HG03457 (cell line): ENCODE data around the gene EIF3F.
A peak's percentile ranks its signal among the peaks of the same experiment; 100 is the strongest.

Experiments
- ATAC-seq: cut with Tn5 transposase; IDR thresholded peaks from one replicate; pipeline ENCODE4 v1.9.1; 2021; ENCODE audit warnings: moderate number of reproducible peaks; ENCODE audit not compliant: unreplicated experiment

The EIF3F gene

DNA sequence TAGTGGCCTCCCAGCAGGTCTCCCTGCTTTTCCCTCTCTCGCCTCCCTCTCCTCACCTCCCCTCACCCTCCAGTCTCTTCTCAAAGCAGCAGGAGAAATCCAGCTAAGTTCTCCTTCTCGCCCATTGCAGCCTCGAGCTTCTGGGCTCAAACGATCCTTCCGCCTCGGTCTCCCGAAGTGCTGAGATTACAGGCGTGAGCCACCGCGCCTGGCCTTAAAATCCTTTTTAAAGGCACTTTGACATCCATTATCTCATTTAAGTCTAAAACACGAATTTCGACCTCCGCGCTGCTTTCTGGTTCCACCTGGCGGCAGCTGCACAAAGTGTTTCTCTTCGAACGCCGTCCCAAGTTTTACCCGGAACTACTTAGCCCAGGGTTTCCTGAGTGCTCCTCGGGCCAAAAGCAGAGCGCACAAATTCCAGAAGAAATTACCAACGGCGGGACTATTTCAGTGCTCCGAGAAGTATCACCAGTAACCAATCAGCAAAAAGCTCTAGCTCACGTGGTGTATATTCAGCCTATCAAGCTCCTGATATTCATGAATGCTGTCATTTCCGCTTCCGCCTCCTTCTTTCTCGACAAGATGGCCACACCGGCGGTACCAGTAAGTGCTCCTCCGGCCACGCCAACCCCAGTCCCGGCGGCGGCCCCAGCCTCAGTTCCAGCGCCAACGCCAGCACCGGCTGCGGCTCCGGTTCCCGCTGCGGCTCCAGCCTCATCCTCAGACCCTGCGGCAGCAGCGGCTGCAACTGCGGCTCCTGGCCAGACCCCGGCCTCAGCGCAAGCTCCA is at the start of gene EIF3F:
EIF3F (plus strand) TSS at position 570 of the 792 bp plus-strand sequence; CDS start at position 586, 16 bp downstream.
- ATAC-seq: peak; percentile 92

DNA sequence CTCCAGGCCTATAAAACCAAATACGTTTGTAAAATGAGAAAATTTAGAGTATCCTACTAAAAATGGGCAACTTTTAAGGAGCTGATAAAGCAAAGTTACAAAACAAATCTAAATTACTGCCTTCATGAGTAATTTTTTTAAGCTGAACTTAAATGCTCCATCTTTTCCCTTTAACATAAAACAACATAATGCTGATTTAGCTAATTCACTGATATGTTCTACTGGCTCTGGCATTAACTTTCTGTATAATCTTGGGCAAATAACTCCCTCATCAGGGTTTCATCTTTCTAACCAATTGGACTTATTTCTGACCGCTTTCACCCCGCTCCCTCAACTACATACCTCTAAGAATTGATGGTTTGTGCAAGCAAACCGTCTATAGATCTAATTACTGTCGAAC is 46.0 kb upstream of the EIF3F start:
- ATAC-seq: no peak

DNA sequence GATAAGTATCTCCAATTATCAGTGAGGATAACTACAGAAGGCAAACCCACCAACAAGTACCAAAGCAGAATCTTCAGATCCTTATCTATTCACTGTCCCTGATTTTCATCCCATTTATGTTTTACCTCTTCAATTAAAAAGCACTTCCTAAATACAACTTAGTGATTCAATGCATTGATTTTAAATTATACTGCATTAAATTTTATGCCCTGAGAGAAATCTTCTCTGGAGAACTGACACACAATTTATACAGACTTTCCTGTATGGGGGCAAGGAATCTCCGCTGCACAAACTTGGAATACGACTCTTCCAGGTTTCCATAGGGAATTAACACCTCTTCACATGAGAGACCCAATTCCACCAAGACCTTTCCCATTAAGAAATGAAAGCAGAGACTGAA is 45.5 kb upstream of the EIF3F start, which contains the start of gene OR10A3:
OR10A3 (minus strand) TSS at position 101 of the 400 bp plus-strand sequence. CDS start 2,188 bp downstream, outside the sequence.
- no peak for ATAC-seq

DNA sequence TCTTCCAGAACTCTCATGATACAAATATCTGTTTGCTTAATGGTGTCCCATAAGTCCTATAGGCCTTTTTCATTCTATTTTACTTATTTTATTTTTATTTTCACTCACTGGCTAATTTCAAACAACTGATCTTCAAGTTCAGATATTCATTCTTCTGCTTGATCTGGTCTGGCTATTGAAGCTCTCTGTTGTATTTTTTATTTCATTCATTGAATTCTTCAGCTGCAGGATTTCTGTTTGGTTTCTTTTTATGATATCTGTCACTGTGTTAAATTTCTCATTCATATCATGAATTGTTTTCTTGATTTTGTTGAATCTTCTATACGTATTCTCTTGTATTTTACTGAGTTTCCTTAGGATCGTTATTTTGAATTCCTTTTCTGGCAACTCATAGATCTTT is 43.0 kb upstream of the EIF3F start:
- no peak for ATAC-seq

- ATAC-seq: no peak
These were observed 37.2 kb upstream of the EIF3F start for GRCh38 chr11:7949934-7950333.

DNA sequence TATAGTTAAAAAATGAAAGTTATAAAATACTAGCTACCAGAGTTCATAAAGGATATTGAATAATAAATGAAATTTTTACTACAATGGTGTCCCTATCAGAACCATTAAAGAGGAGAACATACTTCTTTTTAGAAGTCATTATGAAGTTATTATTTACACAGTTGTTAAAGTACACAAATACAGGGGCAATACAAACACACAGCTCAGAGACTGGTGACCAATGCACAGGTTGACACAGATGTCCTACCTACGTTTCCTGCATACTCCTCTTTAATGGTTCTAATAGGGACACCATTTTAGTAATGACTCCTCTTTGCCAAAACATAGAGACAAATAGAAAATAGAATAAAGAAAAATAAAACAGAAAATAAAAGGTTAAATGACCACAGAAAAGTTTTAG is 31.9 kb upstream of the EIF3F start:
- no peak for ATAC-seq

GRCh38 chr11:7964261-7964660 is 22.9 kb upstream of the EIF3F start:
- ATAC-seq: no peak

- no peak for ATAC-seq
These were observed 22.3 kb upstream of the EIF3F start for GRCh38 chr11:7964873-7965272.

- ATAC-seq: no peak
These were observed 21.8 kb upstream of the EIF3F start, which contains the start of gene NLRP10 for GRCh38 chr11:7965386-7965785. Gene NLRP10 (minus strand): TSS chr11:7965447. CDS start chr11:7963495, 1,952 bp downstream.

DNA sequence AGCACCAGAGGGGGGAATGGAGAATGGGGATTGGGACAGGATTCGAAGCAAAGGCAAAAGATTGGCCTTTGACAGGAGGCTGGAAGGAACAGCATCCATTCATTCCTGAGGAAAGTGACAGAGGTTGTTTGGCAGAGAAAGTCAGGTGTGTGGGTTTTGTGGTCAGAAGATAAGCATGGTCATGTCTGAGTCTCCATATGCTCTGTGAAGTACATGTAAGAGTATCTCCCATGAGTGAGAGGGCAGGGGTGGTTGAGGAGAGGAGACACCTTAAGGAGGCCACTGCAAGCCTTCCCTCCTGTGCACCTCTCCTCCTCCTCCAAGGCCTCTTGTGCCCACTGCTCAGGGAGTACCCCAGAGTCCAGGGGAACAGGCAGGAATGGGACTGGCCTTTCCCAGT is 20.0 kb upstream of the EIF3F start:
- ATAC-seq: no peak

DNA sequence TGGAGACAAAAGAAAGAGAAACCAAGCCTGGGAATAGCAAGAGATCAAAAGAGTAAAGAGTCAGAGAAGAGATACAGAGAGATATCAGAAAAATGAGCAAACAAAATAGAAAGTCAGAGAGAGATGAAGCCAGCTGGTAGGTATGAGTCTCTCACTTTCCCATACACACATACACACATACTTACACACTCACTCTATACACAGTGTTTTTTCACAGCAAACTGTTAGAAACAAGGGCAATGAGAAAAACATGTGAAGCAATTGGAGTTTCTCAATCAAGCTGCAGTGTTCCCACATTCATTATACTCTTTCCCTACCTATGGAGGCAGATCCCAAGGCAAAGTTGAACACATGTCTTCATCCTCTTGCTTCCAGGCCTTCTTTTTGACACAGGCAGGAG is 19.3 kb upstream of the EIF3F start:
- no peak for ATAC-seq

GRCh38 chr11:7968686-7969085 is 18.5 kb upstream of the EIF3F start:
- ATAC-seq: no peak

- no peak for ATAC-seq
These were observed 17.1 kb upstream of the EIF3F start for GRCh38 chr11:7969756-7970646.

- no peak for ATAC-seq
These were observed 15.3 kb upstream of the EIF3F start for GRCh38 chr11:7971846-7972245.

- no peak for ATAC-seq
These were observed 14.1 kb upstream of the EIF3F start for GRCh38 chr11:7973011-7973410.

GRCh38 chr11:7974668-7975067 is 12.5 kb upstream of the EIF3F start:
- no peak for ATAC-seq

GRCh38 chr11:7977232-7977917 is 9.8 kb upstream of the EIF3F start:
- no peak for ATAC-seq

DNA sequence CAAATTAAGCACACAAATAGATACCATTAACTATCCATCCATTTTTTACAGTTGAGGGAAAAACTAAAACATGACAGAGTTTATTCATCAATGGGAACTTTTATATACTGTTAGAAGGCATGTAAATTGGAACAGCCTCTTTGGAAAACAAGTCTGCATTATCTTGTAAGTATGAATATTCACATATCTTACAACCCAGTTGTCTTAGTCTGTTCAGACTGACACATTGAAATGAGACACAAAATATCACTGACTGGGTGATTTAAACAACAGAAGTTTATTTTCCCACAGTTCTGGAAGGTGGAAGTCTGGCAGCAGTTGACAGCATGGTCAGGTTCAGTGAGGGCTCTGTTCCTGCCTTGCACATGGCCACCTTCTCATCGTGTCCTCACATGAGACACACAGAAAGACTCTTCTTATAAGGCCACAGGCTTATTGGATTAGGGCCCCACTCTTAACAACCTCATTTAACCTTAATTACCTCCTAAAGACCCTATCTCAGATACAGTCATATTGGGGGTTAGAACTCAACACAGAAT is 5.4 kb upstream of the EIF3F start:
- no peak for ATAC-seq

DNA sequence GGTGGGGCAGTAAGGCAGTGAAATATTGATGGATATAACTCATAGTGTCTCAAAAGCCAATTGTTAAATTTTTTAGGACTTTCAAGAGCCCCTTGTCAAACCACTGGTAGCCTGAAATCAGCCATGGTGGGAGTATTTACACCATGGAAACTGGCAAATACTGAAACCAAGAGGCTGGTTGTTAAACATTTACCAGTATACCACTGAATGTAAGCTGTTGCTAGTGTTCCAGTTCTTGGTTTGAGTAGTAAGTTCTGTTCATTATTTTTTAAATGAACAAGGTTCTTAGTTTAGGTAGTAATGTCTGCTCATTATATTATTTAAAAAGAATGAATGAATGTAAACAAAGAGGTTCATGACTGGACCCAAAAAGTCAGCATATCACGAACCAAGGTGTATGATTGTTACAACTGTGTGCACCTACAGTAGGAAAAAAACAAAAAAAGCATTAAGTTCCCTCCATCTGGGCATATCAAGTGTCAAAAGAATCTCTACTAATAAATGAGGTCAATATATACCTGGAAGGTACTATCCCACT is 4.5 kb upstream of the EIF3F start:
- peak; percentile 45 for ATAC-seq

- ATAC-seq: no peak
These were observed 3.1 kb upstream of the EIF3F start for GRCh38 chr11:7983832-7984590.
